Ovary (tissue), 9 donors: ENCODE results near the gene RAB34. TPM values are rescaled to one million over a fixed set of nuclear protein-coding genes. Genes with fewer than 3 reads are reported as not detected.

Experiments used
- DNase-seq, 5 donors: peaks; one replicate each; pipeline ENCODE4 v3.0.0-alpha.2; 2019 to 2020
- H3K27ac ChIP-seq, 2 donors: fragments of 200-600 bp; one replicate each; pipeline versions ENCODE4 v1.5.1 to v1.8.0; 2019 to 2022
- H3K27me3 ChIP-seq: fragments of 200-600 bp; one replicate; pipeline ENCODE4 v1.8.0; 2022
- H3K36me3 ChIP-seq: fragments of 200-600 bp; sonication (generic); one replicate; pipeline ENCODE4 v1.5.1; 2019
- H3K4me1 ChIP-seq: one replicate; pipeline ENCODE4 v1.8.1; 2013; ENCODE audit warnings: mild to moderate bottlenecking, moderate library complexity; ENCODE audit not compliant: insufficient read depth
- H3K4me3 ChIP-seq: fragments of 200-600 bp; sonication (generic); one replicate; pipeline ENCODE4 v1.5.1; 2017
- H3K9me3 ChIP-seq, 2 donors: fragments of 200-600 bp in 1 of 2; sonication (generic) in 1 of 2; one replicate each; pipeline versions ENCODE4 v1.5.1 to v1.8.1; 2013 to 2019; ENCODE audit warnings: mild to moderate bottlenecking in 1 of 2, moderate library complexity in 1 of 2
- CTCF ChIP-seq, 3 donors: fragments of 450-650 bp in 2 of 3; fragments of 200-600 bp in 1 of 3; IDR thresholded peaks; one replicate each; pipeline versions ENCODE4 v1.5.1 to v1.8.0; 2016 to 2022; ENCODE audit warnings: antibody characterized with exemption in 3 of 3, mild to moderate bottlenecking in 1 of 3
- EP300 ChIP-seq: sonication (generic); formaldehyde crosslinking; IDR thresholded peaks from one replicate; pipeline ENCODE4 v1.6.1; 2017; ENCODE audit warnings: antibody characterized with exemption
- POLR2A ChIP-seq: fragments of 450-650 bp; IDR thresholded peaks from one replicate; pipeline ENCODE4 v1.6.1; 2017; ENCODE audit warnings: antibody characterized with exemption, mild to moderate bottlenecking, moderate library complexity
- WGBS, 3 donors: extraction: QIAGEN DNeasy Blood & Tissue Kit in 1 of 3; methylation state at CpG; one replicate each; pipeline versions ENCODE4 v1.1.5 to v1.1.7; 2013 to 2017; 5-methylcytosine and 5-hydroxymethylcytosine counted together
- intact Hi-C, 4 donors: fragments of 100-400 bp; cut with DNase I; formaldehyde crosslinking; loops; one replicate each; pipeline versions ENCODE4 v1.11.0 to v1.15.1; 2022 to 2023
- polyA plus RNA-seq, 2 donors: library from polyadenylated mRNA; stranded (reverse); fragments of 200-250 nt in 1 of 2; fragments of 350-450 nt in 1 of 2; fragmentation: Illumina TruSeq in 1 of 2; extraction: RNeasy Lipid Tissue Mini Kit (QIAGEN cat#74804) in 1 of 2; gene quantifications; one replicate each; pipeline ENCODE4 v1.2.3, GENCODE V29; 2013 to 2014
- total RNA-seq, 7 donors: library from RNA; depleted of rRNA in 2 of 7; stranded (reverse); fragments of >200 nt in 2 of 7; fragmentation: NEBNext Ultra II Directional in 3 of 7; extraction: Animal tissue kit (Norgen Biotek cat#: 25700) in 3 of 7; gene quantifications; one replicate each; pipeline versions ENCODE4 v1.1.0 to v1.2.4, GENCODE V29; 2016 to 2023
- donor health status: DM: no; HTN: no; CAD: no; lungs with moderate emphysema.
- donor health status: DM: no; HTN: no; CAD: no.
- donor health status: Bipolar disorder and iron deficiency.
- donor health status: DM: yes; HTN: yes; CAD: no.
- donor health status: DM: no; HTN: no; CAD: no.
- donor health status: DM: yes; HTN: yes; CAD: no.

RAB34 gene
- total and polyA plus RNA-seq, 9 donors: 149 to 222 (median 196) TPM

DNA sequence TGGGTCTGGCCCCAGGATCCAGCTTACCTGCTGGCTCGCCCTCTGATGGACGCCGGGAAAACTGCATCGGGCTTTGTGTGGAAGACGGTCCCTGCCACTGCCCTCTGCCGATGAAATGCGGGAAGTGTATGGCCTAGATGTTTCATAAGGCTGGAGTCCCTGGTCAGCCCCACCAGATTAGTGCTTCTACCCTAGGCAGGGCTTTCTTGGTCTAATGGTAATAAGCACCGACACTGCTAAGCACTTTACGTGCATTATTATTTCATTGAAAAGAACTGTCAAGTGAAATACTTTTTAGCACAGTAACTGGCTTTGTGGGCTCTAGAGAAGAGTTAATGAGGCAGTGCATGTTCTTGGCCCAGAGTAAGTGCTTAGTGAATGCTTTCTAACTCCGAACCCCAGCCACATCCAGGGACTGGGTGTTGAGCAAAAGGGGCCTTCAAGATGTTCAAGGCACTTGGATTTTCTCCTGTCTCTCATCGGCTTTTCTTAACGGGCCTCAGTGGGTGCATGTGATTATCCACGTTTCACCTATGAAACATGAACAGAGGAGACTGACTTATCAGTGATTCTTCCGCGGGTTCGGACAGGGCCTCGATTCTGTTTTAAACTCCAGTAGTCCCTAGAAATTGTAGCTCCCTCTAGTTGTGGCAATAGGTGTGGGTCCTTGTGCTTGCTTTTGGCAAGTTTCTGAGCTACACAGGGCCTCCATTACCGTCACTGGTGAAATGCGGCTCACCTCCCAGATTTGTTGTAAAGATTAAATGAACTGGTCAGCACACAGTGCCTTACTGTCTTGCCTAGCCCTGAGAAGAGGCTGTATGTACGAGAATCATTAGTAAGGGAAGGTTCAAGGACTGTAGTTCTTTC, 32.7 kb upstream of the RAB34 start:
- DNase-seq: peak; percentile 89 to 95 (median 93)

DNA sequence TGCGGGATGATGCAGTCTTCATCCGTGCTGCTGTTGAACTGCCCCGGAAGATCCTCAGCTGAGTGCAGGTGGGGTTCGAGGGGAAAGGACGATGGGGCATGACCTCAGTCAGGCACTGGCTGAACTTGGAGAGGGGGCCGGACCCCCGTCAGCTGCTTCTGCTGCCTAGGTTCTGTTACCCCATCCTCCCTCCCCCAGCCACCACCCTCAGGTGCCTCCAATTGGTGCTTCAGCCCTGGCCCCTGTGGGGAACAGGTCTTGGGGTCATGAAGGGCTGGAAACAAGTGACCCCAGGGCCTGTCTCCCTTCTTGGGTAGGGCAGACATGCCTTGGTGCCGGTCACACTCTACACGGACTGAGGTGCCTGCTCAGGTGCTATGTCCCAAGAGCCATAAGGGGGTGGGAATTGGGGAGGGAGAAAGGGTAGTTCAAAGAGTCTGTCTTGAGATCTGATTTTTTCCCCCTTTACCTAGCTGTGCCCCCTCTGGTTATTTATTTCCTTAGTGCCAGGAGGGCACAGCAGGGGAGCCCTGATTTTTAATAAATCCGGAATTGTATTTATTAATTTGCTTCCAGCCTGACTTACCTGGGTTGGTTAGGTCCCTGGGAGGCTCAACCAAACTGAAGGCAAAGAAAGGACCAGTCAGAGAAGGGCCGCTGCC, 32.0 kb upstream of the RAB34 start:
- DNase-seq: peak in 1 of 5 donors; percentile 37
- 45 to 53% (median 46%) methylated on average over 11 of the region's 11 CpGs for WGBS, 3 donors
- H3K27ac ChIP-seq: no peak overlapping the region
- H3K4me1 ChIP-seq: peaks cover 12% of the 10 kb centered on the region
- TF ChIP-seq POLR2A: no peak
- no peak for TF ChIP-seq EP300
- TF ChIP-seq CTCF (IDR thresholded peaks at IDR 0.05): no peak
- H3K27me3 ChIP-seq: no peaks in the 10 kb centered on the region
- intact Hi-C loops: loop anchor here in 2 of 4 donors (2.0 to 10.0 kb wide), 2 partner anchors 23 to 155 kb away; partner anchors contain the start of genes DHRS13 (in 1 of the 2) and TLCD1 (in 1 of the 2)
- no peaks in the 10 kb centered on the region for H3K36me3 ChIP-seq
- no peaks in the 10 kb centered on the region for H3K9me3 ChIP-seq
- H3K4me3 ChIP-seq: no peak overlapping the region

More for the DNA sequence above, 32.7 kb upstream of the RAB34 start:
- H3K27ac ChIP-seq: no peak overlapping the region
- no peaks in the 10 kb centered on the region for H3K36me3 ChIP-seq
- intact Hi-C loops: loop anchor here in 2 of 4 donors (2.0 to 10.0 kb wide), 2 partner anchors 24 to 154 kb away; partner anchors contain the start of genes DHRS13 (in 1 of the 2) and TLCD1 (in 1 of the 2)
- no peak overlapping the region for H3K4me3 ChIP-seq
- TF ChIP-seq CTCF (IDR thresholded peaks at IDR 0.05): peak; percentile 97 to 99 (median 98)
- TF ChIP-seq POLR2A: no peak
- TF ChIP-seq EP300: no peak
- peaks cover 8% of the 10 kb centered on the region for H3K4me1 ChIP-seq
- no peaks in the 10 kb centered on the region for H3K9me3 ChIP-seq
- WGBS, 3 donors: 25 to 31% (median 27%) methylated on average over 20 of the region's 20 CpGs
- no peaks in the 10 kb centered on the region for H3K27me3 ChIP-seq

DNA sequence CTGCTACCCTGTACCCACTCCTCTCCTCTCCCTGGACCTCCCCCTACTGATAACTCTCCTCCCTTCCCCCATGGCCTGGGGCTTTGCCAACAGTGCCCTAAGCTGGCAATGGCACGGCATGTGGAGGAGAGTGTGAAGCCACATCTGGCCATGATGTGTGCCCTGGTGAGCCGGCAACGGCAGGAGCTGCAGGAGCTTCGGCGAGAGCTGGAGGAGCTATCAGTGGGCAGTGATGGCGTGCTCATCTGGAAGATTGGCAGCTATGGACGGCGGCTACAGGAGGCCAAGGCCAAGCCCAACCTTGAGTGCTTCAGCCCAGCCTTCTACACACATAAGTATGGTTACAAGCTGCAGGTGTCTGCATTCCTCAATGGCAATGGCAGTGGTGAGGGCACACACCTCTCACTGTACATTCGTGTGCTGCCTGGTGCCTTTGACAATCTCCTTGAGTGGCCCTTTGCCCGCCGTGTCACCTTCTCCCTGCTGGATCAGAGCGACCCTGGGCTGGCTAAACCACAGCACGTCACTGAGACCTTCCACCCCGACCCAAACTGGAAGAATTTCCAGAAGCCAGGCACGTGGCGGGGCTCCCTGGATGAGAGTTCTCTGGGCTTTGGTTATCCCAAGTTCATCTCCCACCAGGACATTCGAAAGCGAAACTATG, 31.3 kb upstream of the RAB34 start:
- no peaks in the 10 kb centered on the region for H3K27me3 ChIP-seq
- peak in 3 of 5 donors; percentile 21 to 55 (median 32) for DNase-seq
- intact Hi-C loops: no loop called here
- H3K4me3 ChIP-seq: no peak overlapping the region
- 43 to 54% (median 47%) methylated on average over 18 of the region's 18 CpGs for WGBS, 3 donors
- no peak overlapping the region for H3K27ac ChIP-seq
- H3K9me3 ChIP-seq: no peaks in the 10 kb centered on the region
- TF ChIP-seq POLR2A (no peak), EP300 (no peak), CTCF (IDR thresholded peaks at IDR 0.05) (no peak)
- H3K36me3 ChIP-seq: no peaks in the 10 kb centered on the region
- peaks cover 12% of the 10 kb centered on the region for H3K4me1 ChIP-seq
